Smooth muscle cell (in vitro differentiated cells): ENCODE data around the gene DAPK2. TPM values are rescaled to one million over a fixed set of nuclear protein-coding genes. Genes with fewer than 3 reads are reported as not detected.

Experiments
- DNase-seq: peaks from one replicate; lab custom pipeline; 2025; ENCODE audit not compliant: unreplicated experiment; lab: John Stamatoyannopoulos, UW
- H2AFZ ChIP-seq: fragments of 200-600 bp; sonication (generic); 2 replicates; pipeline ENCODE4 v1.6.0; 2016; ENCODE audit warnings: antibody characterized with exemption, low read depth, mild to moderate bottlenecking
- H3F3A ChIP-seq: fragments of 200-600 bp; sonication (generic); 2 replicates; pipeline ENCODE4 v1.6.0; 2017; ENCODE audit warnings: antibody characterized with exemption, low read depth
- H3K27ac ChIP-seq: fragments of 200-600 bp; sonication (generic); 2 replicates; pipeline ENCODE4 v1.5.1; 2016; ENCODE audit warnings: low read depth, mild to moderate bottlenecking
- H3K27me3 ChIP-seq: fragments of 200-600 bp; sonication (generic); 2 replicates; pipeline ENCODE4 v1.6.1; 2016; ENCODE audit warnings: low read depth, mild to moderate bottlenecking
- H3K36me3 ChIP-seq: fragments of 200-600 bp; sonication (generic); 2 replicates; pipeline ENCODE4 v1.5.1; 2016; ENCODE audit warnings: low read depth
- H3K4me1 ChIP-seq: fragments of 200-600 bp; sonication (generic); 2 replicates; pipeline ENCODE4 v1.5.1; 2016; ENCODE audit warnings: low read depth
- H3K4me2 ChIP-seq: fragments of 200-600 bp; sonication (generic); 2 replicates; pipeline ENCODE4 v1.6.0; 2016; ENCODE audit warnings: mild to moderate bottlenecking
- H3K4me3 ChIP-seq: fragments of 200-600 bp; sonication (generic); 2 replicates; pipeline ENCODE4 v1.5.1; 2016; ENCODE audit warnings: mild to moderate bottlenecking
- H3K79me2 ChIP-seq: fragments of 200-600 bp; sonication (generic); 2 replicates; pipeline ENCODE4 v1.6.0; 2016; ENCODE audit warnings: low read depth, mild to moderate bottlenecking
- H3K9ac ChIP-seq: fragments of 200-600 bp; sonication (generic); 2 replicates; pipeline ENCODE4 v1.6.0; 2016; ENCODE audit warnings: low read depth
- H3K9me3 ChIP-seq: fragments of 200-600 bp; sonication (generic); replicated peaks from 2 replicates; pipeline ENCODE4 v1.5.1; 2016; ENCODE audit warnings: low read depth
- H4K20me1 ChIP-seq: fragments of 200-600 bp; sonication (generic); 2 replicates; pipeline ENCODE4 v1.6.0; 2016; ENCODE audit warnings: low read depth
- WGBS: methylation state at CpG from one replicate; pipeline ENCODE4 v1.1.7; 2016; ENCODE audit warnings: low lambda C conversion rate; 5-methylcytosine and 5-hydroxymethylcytosine counted together
- polyA plus RNA-seq: library from polyadenylated mRNA; unstranded; fragments of >200 nt; fragmentation: Nextera tagmentation; extraction: Ambion mirVana; gene quantifications from 2 replicates; pipeline ENCODE4 v1.2.1, GENCODE V29; 2016
- total RNA-seq: library from RNA; depleted of rRNA; stranded (reverse); fragments of >200 nt; gene quantifications from 2 replicates; pipeline ENCODE4 v1.2.3, GENCODE V29; 2014
- TF ChIP-seq, protein P1 (sequence below): fragments of 200-600 bp; sonication (generic); IDR thresholded peaks from 2 replicates; pipeline ENCODE4 v1.5.1; 2017; ENCODE audit warnings: borderline replicate concordance, mild to moderate bottlenecking, antibody characterized with exemption; ENCODE audit not compliant: insufficient read depth, poor library complexity, severe bottlenecking

DAPK2 gene
- total and polyA plus RNA-seq, 2 experiments from 2014 or later: not detected

DNA sequence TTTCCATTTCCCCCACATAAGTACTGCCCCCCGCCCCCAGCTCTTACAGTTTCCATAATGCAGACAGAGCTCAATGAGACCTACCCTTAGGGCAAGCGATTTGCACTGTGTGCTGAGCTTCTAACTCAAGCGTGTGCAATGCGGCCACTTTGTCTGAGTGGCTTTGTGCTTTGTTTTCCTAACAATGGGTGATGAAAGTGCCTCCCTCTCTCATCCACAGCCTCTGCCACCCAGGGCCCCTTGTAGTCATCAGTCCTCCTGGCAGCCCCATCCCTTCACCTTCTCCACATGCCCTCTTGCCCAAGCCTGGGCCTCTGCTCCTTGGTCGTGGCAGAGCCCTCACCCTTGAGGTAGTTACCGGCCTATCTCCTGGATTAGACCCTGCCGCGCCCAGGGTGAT lies 17.2 kb downstream of the DAPK2 start:
- no peaks in the 10 kb centered on the region for H3K36me3 ChIP-seq
- no peak overlapping the region for H3K9ac ChIP-seq
- no peak for DNase-seq
- no peak overlapping the region for H3K4me2 ChIP-seq
- no peak overlapping the region for H3K27ac ChIP-seq
- 61% methylated on average over 8 of the region's 8 CpGs for WGBS
- no peaks in the 10 kb centered on the region for H3F3A ChIP-seq
- no peaks in the 10 kb centered on the region for H3K9me3 ChIP-seq
- no peaks in the 10 kb centered on the region for H3K79me2 ChIP-seq
- no peak overlapping the region for H3K4me3 ChIP-seq
- H3K4me1 ChIP-seq: peaks cover 3% of the 10 kb centered on the region
- TF ChIP-seq, protein P1, sequence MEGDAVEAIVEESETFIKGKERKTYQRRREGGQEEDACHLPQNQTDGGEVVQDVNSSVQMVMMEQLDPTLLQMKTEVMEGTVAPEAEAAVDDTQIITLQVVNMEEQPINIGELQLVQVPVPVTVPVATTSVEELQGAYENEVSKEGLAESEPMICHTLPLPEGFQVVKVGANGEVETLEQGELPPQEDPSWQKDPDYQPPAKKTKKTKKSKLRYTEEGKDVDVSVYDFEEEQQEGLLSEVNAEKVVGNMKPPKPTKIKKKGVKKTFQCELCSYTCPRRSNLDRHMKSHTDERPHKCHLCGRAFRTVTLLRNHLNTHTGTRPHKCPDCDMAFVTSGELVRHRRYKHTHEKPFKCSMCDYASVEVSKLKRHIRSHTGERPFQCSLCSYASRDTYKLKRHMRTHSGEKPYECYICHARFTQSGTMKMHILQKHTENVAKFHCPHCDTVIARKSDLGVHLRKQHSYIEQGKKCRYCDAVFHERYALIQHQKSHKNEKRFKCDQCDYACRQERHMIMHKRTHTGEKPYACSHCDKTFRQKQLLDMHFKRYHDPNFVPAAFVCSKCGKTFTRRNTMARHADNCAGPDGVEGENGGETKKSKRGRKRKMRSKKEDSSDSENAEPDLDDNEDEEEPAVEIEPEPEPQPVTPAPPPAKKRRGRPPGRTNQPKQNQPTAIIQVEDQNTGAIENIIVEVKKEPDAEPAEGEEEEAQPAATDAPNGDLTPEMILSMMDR: no peak
- H3K27me3 ChIP-seq: no peaks in the 10 kb centered on the region
- H4K20me1 ChIP-seq: no peaks in the 10 kb centered on the region
- no peak overlapping the region for H2AFZ ChIP-seq

- Histone ChIP-seq H3K79me2 (no peaks in the 10 kb centered on the region), H4K20me1 (no peaks in the 10 kb centered on the region), H2AFZ (no peak overlapping the region), H3F3A (no peaks in the 10 kb centered on the region), H3K9ac (no peak overlapping the region), H3K4me3 (no peak overlapping the region), H3K27me3 (no peaks in the 10 kb centered on the region), H3K36me3 (no peaks in the 10 kb centered on the region), H3K9me3 (no peaks in the 10 kb centered on the region), H3K4me2 (no peak overlapping the region), H3K4me1 (peaks cover 3% of the 10 kb centered on the region), H3K27ac (no peak overlapping the region)
- DNase-seq: no peak
- TF ChIP-seq, protein P1: no peak
- 92% methylated on average over 4 of the region's 4 CpGs for WGBS
Measured at GRCh38 chr15:64026591-64026990, 19.7 kb downstream of the DAPK2 start.

GRCh38 chr15:64024172-64025050 lies 21.9 kb downstream of the DAPK2 start:
- Histone ChIP-seq H3K27me3 (no peaks in the 10 kb centered on the region), H3K27ac (no peak overlapping the region), H3K9me3 (no peaks in the 10 kb centered on the region), H3K79me2 (no peaks in the 10 kb centered on the region), H3K36me3 (no peaks in the 10 kb centered on the region), H3F3A (no peaks in the 10 kb centered on the region), H3K9ac (no peak overlapping the region), H4K20me1 (no peaks in the 10 kb centered on the region), H3K4me3 (no peak overlapping the region), H3K4me2 (no peak overlapping the region), H3K4me1 (peaks cover 3% of the 10 kb centered on the region), H2AFZ (no peak overlapping the region)
- WGBS: 82% methylated on average over 5 of the region's 5 CpGs
- TF ChIP-seq, protein P1: no peak
- no peak for DNase-seq

DNA sequence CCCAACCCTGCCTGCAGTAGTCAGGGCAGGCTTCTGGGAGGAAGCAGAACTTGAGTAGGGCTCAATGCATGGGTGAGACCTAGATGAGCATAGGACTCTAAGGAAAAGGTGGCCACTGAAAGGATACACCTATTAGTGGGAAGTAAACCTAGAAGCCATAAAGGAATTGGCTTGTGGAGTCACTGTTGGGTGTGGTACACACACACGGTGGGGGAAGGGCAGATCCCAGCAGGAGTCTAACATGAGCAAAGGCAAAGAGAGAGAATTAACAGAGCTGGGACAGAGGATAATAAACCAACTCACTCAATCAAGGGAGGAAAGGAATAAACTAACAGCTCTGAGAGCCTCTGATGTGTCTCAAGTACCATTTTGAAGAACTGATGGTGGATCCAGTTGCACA lies 23.1 kb downstream of the DAPK2 start:
- H3K27ac ChIP-seq: no peak overlapping the region
- WGBS: 84% methylated on average over 1 of the region's 1 CpG

More for the DNA sequence above, 23.1 kb downstream of the DAPK2 start:
- Histone ChIP-seq H3K9me3 (no peaks in the 10 kb centered on the region), H4K20me1 (no peaks in the 10 kb centered on the region), H3K4me3 (no peak overlapping the region), H3K4me1 (no peaks in the 10 kb centered on the region), H3F3A (no peaks in the 10 kb centered on the region), H3K36me3 (no peaks in the 10 kb centered on the region), H3K4me2 (no peak overlapping the region), H3K79me2 (no peaks in the 10 kb centered on the region), H3K27me3 (no peaks in the 10 kb centered on the region), H3K9ac (no peak overlapping the region), H2AFZ (no peak overlapping the region)
- TF ChIP-seq, protein P1: no peak
- no peak for DNase-seq
